HepG2 (cell line): Measurements from ENCODE around the gene AFF1.

Experiments
- KLF6 ChIP-seq: IDR thresholded peaks from 2 replicates; pipeline ENCODE4 v1.8.0; 2016; ENCODE audit warnings: missing biosample characterization, missing genetic modification reagents
- PPARG ChIP-seq: conservative IDR thresholded peaks from 2 replicates; pipeline ENCODE4 v1.6.1; 2016; ENCODE audit warnings: missing biosample characterization, missing genetic modification reagents
- SMAD9 ChIP-seq: sonication (generic); formaldehyde crosslinking; IDR thresholded peaks from 2 replicates; pipeline ENCODE4 v1.5.1; 2020; ENCODE audit warnings: mild to moderate bottlenecking, missing genetic modification reagents
- SSRP1 ChIP-seq: IDR thresholded peaks from 2 replicates; pipeline ENCODE4 v1.6.1; 2016; ENCODE audit warnings: control low read depth
- ZNF557 ChIP-seq: sonication (generic); formaldehyde crosslinking; IDR thresholded peaks from 2 replicates; pipeline ENCODE4 v1.4.0; 2020; ENCODE audit warnings: missing genetic modification reagents
- TF ChIP-seq, protein P1 (sequence below): fragments of 450-650 bp; IDR thresholded peaks from 2 replicates; pipeline ENCODE4 v1.6.1; 2016
- TF ChIP-seq, protein P2 (sequence below), 2 experiments: IDR thresholded peaks; 2 replicates each; pipeline ENCODE4 v1.6.1; 2011 to 2012; ENCODE audit warnings: low read length in 2 of 2, borderline replicate concordance in 1 of 2, low read depth in 1 of 2, mild to moderate bottlenecking in 1 of 2, moderate library complexity in 1 of 2
- TF ChIP-seq, protein P3 (sequence below): sonication (generic); formaldehyde crosslinking; IDR thresholded peaks from 2 replicates; pipeline ENCODE4 v1.5.0; 2020; ENCODE audit warnings: mild to moderate bottlenecking, missing genetic modification reagents, moderate library complexity

DNA sequence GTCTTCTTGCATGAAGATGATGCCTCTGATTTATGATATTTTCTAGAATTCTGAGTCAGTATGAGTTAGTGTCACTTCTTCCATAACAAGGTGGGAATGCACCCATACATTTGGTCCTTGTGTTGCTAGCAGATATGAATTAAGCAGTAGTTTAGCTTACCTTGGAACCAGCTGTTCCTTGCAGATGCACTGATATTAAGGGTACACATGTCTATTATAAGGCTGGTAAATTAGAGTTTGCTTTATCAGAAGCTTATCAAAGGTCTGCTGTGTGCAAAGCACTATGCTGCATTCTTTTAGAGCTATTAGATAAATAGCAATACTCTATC is 36.5 kb downstream of the AFF1 start:
- TF ChIP-seq, protein P1, sequence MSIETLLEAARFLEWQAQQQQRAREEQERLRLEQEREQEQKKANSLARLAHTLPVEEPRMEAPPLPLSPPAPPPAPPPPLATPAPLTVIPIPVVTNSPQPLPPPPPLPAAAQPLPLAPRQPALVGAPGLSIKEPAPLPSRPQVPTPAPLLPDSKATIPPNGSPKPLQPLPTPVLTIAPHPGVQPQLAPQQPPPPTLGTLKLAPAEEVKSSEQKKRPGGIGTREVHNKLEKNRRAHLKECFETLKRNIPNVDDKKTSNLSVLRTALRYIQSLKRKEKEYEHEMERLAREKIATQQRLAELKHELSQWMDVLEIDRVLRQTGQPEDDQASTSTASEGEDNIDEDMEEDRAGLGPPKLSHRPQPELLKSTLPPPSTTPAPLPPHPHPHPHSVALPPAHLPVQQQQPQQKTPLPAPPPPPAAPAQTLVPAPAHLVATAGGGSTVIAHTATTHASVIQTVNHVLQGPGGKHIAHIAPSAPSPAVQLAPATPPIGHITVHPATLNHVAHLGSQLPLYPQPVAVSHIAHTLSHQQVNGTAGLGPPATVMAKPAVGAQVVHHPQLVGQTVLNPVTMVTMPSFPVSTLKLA = no peak
- TF ChIP-seq KLF6 (no peak), ZNF557 (CRISPR knock-in tag) (no peak), SSRP1 (CRISPR knock-in tag) (no peak), PPARG (no peak), SMAD9 (no peak)
- TF ChIP-seq, protein P2, sequence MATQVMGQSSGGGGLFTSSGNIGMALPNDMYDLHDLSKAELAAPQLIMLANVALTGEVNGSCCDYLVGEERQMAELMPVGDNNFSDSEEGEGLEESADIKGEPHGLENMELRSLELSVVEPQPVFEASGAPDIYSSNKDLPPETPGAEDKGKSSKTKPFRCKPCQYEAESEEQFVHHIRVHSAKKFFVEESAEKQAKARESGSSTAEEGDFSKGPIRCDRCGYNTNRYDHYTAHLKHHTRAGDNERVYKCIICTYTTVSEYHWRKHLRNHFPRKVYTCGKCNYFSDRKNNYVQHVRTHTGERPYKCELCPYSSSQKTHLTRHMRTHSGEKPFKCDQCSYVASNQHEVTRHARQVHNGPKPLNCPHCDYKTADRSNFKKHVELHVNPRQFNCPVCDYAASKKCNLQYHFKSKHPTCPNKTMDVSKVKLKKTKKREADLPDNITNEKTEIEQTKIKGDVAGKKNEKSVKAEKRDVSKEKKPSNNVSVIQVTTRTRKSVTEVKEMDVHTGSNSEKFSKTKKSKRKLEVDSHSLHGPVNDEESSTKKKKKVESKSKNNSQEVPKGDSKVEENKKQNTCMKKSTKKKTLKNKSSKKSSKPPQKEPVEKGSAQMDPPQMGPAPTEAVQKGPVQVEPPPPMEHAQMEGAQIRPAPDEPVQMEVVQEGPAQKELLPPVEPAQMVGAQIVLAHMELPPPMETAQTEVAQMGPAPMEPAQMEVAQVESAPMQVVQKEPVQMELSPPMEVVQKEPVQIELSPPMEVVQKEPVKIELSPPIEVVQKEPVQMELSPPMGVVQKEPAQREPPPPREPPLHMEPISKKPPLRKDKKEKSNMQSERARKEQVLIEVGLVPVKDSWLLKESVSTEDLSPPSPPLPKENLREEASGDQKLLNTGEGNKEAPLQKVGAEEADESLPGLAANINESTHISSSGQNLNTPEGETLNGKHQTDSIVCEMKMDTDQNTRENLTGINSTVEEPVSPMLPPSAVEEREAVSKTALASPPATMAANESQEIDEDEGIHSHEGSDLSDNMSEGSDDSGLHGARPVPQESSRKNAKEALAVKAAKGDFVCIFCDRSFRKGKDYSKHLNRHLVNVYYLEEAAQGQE (IDR thresholded peaks at IDR 0.05; ENCODE audit: borderline replicate concordance in 1 of 2, low read depth in 1 of 2, low read length in 2 of 2) = no peak
- TF ChIP-seq, protein P3, sequence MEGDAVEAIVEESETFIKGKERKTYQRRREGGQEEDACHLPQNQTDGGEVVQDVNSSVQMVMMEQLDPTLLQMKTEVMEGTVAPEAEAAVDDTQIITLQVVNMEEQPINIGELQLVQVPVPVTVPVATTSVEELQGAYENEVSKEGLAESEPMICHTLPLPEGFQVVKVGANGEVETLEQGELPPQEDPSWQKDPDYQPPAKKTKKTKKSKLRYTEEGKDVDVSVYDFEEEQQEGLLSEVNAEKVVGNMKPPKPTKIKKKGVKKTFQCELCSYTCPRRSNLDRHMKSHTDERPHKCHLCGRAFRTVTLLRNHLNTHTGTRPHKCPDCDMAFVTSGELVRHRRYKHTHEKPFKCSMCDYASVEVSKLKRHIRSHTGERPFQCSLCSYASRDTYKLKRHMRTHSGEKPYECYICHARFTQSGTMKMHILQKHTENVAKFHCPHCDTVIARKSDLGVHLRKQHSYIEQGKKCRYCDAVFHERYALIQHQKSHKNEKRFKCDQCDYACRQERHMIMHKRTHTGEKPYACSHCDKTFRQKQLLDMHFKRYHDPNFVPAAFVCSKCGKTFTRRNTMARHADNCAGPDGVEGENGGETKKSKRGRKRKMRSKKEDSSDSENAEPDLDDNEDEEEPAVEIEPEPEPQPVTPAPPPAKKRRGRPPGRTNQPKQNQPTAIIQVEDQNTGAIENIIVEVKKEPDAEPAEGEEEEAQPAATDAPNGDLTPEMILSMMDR (CRISPR knock-in tag) = no peak
